Activated naive CD8-positive, alpha-beta T cell treated with anti-CD3 and anti-CD28 coated beads, Interleukin-2, amount 10 ng/mL, durations not matched to agents 7 days and 5 days (primary cell): Measurements from ENCODE around the gene BST1. TPM values are rescaled to one million over a fixed set of nuclear protein-coding genes. Genes with fewer than 3 reads are reported as not detected.
A peak's percentile ranks its signal among the peaks of the same experiment; 100 is the strongest.

Source experiments
- ATAC-seq: fragments of 150-1000 bp; cut with Tn5 transposase; one replicate; pipeline ENCODE4 v1.10.0; 2021; ENCODE audit warnings: low read depth, moderate library complexity
- POLR2A ChIA-PET: fragments of 350-600 bp; sonication (Branson Sonifier 250); formaldehyde crosslinking; loops from one replicate; lab custom pipeline; 2021; ENCODE audit warnings: antibody characterized with exemption; lab: Charles Lee
- DNase-seq: peaks from one replicate; pipeline ENCODE4 v3.0.0; 2021
- H3K27ac Mint-ChIP-seq: one replicate; pipeline ENCODE4 v1.8.0; 2022; ENCODE audit warnings: mild to moderate bottlenecking, mixed read lengths
- H3K27me3 Mint-ChIP-seq: one replicate; pipeline ENCODE4 v1.8.0; 2022; ENCODE audit warnings: mild to moderate bottlenecking, moderate library complexity, mixed read lengths
- H3K36me3 Mint-ChIP-seq: one replicate; pipeline ENCODE4 v1.8.0; 2021; ENCODE audit warnings: mild to moderate bottlenecking, mixed read lengths
- H3K4me1 Mint-ChIP-seq: one replicate; pipeline ENCODE4 v1.8.0; 2021; ENCODE audit warnings: mixed read lengths
- H3K4me3 Mint-ChIP-seq: one replicate; pipeline ENCODE4 v1.8.0; 2022; ENCODE audit warnings: mild to moderate bottlenecking, moderate library complexity, mixed read lengths
- H3K9me3 Mint-ChIP-seq: one replicate; pipeline ENCODE4 v1.8.0; 2021; ENCODE audit warnings: mixed read lengths
- total RNA-seq, 2 experiments: library from RNA; stranded (reverse); gene quantifications; one replicate each; pipeline ENCODE4 v1.2.3, GENCODE V29; 2021

The BST1 gene
- total RNA-seq, 2 experiments from 2014 or later: 0.78 to 0.91 TPM

DNA sequence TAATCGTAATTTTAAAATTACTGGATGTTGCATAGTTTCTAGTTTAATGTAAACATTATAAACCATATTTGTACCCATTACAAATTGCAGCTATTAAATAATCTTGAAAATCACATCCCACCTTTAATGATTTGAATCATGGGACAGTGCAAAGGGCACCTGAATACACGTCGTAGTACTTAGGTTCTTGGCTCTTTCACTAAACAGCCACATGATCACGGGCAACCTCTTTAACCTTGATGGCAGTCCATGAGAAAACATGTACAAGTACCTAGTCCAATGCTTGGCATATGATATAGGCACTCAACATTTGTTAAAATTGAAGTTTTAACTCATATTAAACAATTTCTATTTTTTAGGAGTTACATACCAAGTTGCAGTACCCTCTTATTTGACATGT, 35.9 kb upstream of the BST1 start:
- Mint-ChIP-seq H3K27ac (no peak overlapping the region), H3K4me1 (peaks cover 19% of the 10 kb centered on the region), H3K36me3 (peaks cover 45% of the 10 kb centered on the region), H3K27me3 (no peaks in the 10 kb centered on the region), H3K4me3 (no peak overlapping the region), H3K9me3 (no peaks in the 10 kb centered on the region)
- DNase-seq (no peak), ATAC-seq (no peak)
- POLR2A ChIA-PET: interaction anchor here (1.0 to 3.6 kb wide), 2 partner anchors 11 to 14 kb away, joined by 3 to 17 read pairs; partner anchors contain the start of genes FAM200B and FBXL5

DNA sequence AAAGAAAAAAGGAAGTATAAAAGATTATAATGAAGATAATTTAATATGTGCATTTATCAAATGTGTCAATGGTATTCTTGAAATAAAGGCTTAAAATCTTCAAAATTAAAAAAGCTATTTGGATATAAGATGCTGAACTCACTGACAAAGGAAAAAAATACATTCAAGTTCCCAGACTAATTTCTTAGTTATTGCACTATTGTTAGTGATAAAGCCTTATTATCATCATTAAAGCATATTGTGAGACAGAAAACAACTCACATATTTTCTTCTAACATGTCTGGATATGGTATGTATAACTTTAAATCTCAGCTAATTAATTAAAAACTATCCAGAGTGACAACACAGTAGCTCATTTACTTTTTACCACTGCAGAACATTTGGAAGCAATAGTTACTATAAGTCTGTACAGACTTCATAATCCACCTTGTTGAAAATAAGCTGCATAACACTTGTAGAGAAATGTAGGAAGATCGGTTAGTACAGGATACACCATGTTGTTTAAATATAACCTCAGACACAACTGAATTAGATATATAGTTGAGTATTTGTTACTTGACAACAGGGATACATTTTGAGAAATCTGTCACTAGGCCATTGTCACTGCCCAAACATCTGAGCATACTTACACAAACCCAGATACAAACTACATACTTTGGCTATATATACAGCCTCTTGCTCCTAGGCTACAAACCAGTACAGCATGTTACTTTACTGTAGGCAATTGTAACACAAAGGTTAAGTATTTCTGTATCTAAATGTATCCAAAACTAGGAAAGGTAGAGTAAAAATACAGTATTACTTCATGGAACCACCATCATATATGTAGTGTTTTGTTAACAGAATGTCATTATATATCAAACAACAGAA, 34.1 kb upstream of the BST1 start:
- DNase-seq: no peak
- H3K4me1 Mint-ChIP-seq: peaks cover 19% of the 10 kb centered on the region

DNA sequence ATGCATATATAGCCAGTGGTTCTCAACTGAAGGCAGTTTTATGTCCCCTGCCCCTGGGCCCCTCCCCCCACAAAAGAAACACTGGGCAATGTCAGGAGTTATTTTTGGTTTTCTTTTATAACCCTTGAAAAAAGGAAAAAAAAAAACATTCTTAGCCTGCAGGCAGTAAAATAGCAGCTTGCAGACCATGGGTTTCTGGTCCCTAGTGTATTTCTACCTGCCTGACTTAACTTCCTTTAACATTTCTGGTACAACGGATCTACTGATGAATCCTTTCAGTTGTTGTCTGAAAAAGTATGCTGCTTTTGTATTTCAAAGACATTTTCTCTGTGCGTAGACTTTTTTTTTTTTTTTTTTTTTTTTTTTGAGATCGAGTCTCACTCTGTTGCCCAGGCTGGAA, 32.3 kb upstream of the BST1 start:
- DNase-seq: no peak
- no peak for ATAC-seq
- Mint-ChIP-seq H3K9me3 (no peaks in the 10 kb centered on the region), H3K36me3 (peaks cover 37% of the 10 kb centered on the region), H3K4me3 (no peak overlapping the region), H3K4me1 (peaks cover 21% of the 10 kb centered on the region), H3K27ac (no peak overlapping the region), H3K27me3 (no peaks in the 10 kb centered on the region)
- POLR2A ChIA-PET: no interaction called here

More for the DNA sequence above, 34.1 kb upstream of the BST1 start:
- ATAC-seq: no peak
- H3K27ac Mint-ChIP-seq: no peak overlapping the region
- H3K27me3 Mint-ChIP-seq: no peaks in the 10 kb centered on the region
- H3K9me3 Mint-ChIP-seq: no peaks in the 10 kb centered on the region
- POLR2A ChIA-PET: no interaction called here
- peaks cover 43% of the 10 kb centered on the region for H3K36me3 Mint-ChIP-seq
- H3K4me3 Mint-ChIP-seq: no peak overlapping the region

DNA sequence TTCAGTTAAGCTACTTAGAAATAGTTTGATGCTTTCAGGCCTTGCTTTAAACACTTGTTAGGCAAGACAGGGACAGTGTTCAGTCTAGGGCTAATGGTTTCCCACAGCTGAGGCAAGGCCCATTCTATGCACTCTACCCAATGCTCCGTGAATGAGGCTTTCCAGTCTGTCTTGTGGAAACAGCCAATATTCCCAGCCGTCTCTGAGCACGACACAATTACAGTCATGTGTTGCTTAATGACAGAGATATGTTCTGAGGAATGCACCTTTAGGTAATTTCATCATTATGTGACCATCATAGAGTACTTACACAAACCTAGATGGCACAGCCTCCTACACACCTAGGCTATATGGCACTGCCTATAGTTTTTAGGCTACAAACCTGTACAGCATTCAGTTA, 30.8 kb upstream of the BST1 start:
- ATAC-seq: no peak
- Mint-ChIP-seq H3K4me3 (no peak overlapping the region), H3K27ac (no peak overlapping the region), H3K9me3 (no peaks in the 10 kb centered on the region), H3K36me3 (peaks cover 26% of the 10 kb centered on the region), H3K4me1 (peaks cover 14% of the 10 kb centered on the region), H3K27me3 (no peaks in the 10 kb centered on the region)
- no peak for DNase-seq
- POLR2A ChIA-PET: no interaction called here

DNA sequence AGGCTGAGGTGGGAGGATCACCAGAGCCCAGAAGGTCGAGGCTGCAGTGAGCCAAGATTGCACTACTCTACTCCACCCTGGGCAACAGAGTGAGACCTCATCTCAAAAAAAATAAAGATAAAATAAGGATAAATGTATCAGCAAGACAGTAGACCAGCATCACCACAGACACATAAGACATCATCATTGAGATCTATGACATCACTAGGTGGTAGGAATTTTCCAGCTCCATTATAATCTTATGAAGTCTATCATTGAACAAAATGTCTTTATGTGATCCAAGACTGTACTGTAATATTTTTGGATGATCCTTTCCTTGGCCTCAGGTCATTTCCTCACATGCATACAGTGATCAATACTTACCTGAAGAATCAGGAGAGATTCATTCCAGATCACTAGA, 29.5 kb upstream of the BST1 start:
- Mint-ChIP-seq H3K9me3 (no peaks in the 10 kb centered on the region), H3K27me3 (no peaks in the 10 kb centered on the region), H3K36me3 (peaks cover 24% of the 10 kb centered on the region), H3K4me3 (no peak overlapping the region), H3K4me1 (peaks cover 21% of the 10 kb centered on the region), H3K27ac (no peak overlapping the region)
- ATAC-seq (no peak), DNase-seq (no peak)
- POLR2A ChIA-PET: interaction anchor here (1.1 kb wide), 1 partner anchor 18 kb away, joined by 5 read pairs; the partner anchor contains the start of gene FBXL5

DNA sequence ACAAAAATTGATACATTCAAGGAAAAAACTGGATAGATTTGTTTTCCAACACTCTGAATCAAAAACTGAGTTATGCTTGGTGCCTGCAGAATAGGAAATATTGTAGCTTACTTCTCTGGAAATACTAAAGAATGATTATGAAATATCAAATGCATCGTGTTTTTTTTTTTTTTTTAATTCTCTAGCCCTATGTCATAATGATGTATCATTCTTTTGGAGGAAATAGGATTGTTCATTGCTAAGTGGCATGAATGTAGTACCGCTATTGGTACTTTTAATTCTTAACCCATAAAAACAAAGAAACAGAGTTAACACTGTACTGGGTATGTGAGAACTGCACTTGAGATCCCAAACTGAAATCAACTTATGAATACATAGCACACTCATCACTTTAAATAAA, 28.8 kb upstream of the BST1 start:
- DNase-seq: no peak
- Mint-ChIP-seq H3K27ac (no peak overlapping the region), H3K36me3 (peaks cover 22% of the 10 kb centered on the region), H3K27me3 (no peaks in the 10 kb centered on the region), H3K9me3 (no peaks in the 10 kb centered on the region), H3K4me3 (no peak overlapping the region), H3K4me1 (peaks cover 20% of the 10 kb centered on the region)
- POLR2A ChIA-PET: no interaction called here
- ATAC-seq: no peak

DNA sequence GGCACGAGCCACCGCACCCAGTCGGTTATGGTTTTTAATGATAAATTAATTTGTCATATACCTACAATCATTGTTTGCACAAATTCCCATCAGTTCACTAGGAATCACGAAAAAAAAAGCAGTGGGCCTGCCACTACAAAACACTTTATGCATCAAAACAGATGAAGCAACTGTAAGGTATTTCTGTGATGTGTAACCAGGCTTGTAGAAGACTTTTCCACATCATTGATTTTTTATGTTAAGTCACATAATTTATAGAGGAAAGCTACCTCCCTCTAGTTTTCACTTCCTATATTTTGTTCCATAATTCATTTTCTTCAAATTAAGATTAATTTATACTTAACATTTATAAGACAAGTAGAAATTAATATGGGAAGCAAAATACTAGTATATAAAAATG, 27.9 kb upstream of the BST1 start:
- Mint-ChIP-seq H3K27ac (no peak overlapping the region), H3K9me3 (no peaks in the 10 kb centered on the region), H3K36me3 (peaks cover 26% of the 10 kb centered on the region), H3K27me3 (no peaks in the 10 kb centered on the region), H3K4me1 (peaks cover 27% of the 10 kb centered on the region), H3K4me3 (no peak overlapping the region)
- POLR2A ChIA-PET: interaction anchor here (0.6 to 1.2 kb wide), 2 partner anchors 21 to 92 kb away, joined by 3 read pairs; no protein-coding TSS in a partner anchor
- DNase-seq (no peak), ATAC-seq (no peak)

DNA sequence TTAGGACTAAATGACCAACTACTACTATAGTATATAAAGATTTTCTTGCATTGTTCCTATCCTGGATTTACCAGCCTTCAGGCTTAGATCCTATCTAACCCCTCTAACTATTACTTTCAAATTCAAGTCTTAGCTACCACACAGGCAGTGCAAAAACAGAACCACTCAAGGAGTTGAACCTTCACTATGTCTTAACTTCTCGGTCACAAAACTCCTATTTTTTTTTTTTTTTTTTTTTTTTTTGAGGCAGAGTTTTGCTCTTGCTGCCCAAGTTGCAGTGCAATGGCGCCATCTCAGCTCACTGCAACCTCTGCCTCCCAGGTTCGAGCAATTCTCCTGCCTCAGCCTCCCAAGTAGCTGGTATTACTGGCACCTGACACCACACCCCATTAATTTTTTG, 27.5 kb upstream of the BST1 start:
- Mint-ChIP-seq H3K27me3 (no peaks in the 10 kb centered on the region), H3K4me3 (no peak overlapping the region), H3K36me3 (peaks cover 28% of the 10 kb centered on the region), H3K27ac (no peak overlapping the region), H3K4me1 (peaks cover 30% of the 10 kb centered on the region), H3K9me3 (no peaks in the 10 kb centered on the region)
- DNase-seq (no peak), ATAC-seq (no peak)
- POLR2A ChIA-PET: interaction anchor here (0.6 to 1.2 kb wide), 2 partner anchors 21 to 91 kb away, joined by 3 read pairs; no protein-coding TSS in a partner anchor

DNA sequence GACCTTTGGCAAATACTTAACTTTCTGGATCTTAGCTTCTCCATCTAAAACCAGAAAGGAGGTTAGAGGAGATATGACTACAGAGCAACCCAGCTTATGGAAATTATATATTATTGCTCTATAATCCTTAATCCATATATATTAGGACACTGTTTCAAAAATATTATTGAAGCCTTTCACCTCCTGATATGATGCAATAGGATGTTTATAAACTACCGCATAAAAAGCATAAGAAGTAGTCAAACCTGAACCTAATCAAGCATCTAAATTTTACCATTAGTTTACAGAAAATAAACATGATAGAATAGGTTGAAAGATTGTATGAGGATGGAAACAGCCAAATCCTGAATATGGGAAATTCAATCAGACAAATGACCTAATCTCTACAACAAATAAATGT, 26.8 kb upstream of the BST1 start:
- POLR2A ChIA-PET: no interaction called here
- peaks cover 30% of the 10 kb centered on the region for H3K4me1 Mint-ChIP-seq
- no peak overlapping the region for H3K27ac Mint-ChIP-seq
- H3K4me3 Mint-ChIP-seq: no peak overlapping the region
- H3K9me3 Mint-ChIP-seq: no peaks in the 10 kb centered on the region
- no peaks in the 10 kb centered on the region for H3K27me3 Mint-ChIP-seq
- ATAC-seq (no peak), DNase-seq (no peak)
- peaks cover 27% of the 10 kb centered on the region for H3K36me3 Mint-ChIP-seq

DNA sequence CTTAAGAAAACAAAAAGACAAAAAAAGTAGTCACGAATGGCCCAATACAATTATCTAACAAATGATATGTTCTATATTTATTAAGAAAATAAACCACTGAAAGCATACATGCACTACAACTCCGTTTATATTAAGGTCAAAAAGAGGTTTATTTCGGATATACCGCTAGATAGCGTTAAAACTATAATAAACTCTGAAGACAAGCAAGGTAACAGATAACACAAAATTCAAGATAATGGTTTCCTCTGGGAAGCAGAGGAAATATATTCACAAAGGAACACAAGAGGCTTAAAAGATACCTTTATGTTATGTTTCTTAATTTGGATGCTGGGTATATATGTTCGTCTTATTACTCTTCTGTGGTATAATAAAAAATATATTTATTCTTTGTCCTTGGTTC, 26.0 kb upstream of the BST1 start:
- H3K27me3 Mint-ChIP-seq: no peaks in the 10 kb centered on the region
- H3K4me3 Mint-ChIP-seq: no peak overlapping the region
- no peak for ATAC-seq
- POLR2A ChIA-PET: no interaction called here
- H3K4me1 Mint-ChIP-seq: peaks cover 30% of the 10 kb centered on the region
- H3K9me3 Mint-ChIP-seq: no peaks in the 10 kb centered on the region
- peaks cover 19% of the 10 kb centered on the region for H3K36me3 Mint-ChIP-seq
- H3K27ac Mint-ChIP-seq: no peak overlapping the region
- DNase-seq: no peak

DNA sequence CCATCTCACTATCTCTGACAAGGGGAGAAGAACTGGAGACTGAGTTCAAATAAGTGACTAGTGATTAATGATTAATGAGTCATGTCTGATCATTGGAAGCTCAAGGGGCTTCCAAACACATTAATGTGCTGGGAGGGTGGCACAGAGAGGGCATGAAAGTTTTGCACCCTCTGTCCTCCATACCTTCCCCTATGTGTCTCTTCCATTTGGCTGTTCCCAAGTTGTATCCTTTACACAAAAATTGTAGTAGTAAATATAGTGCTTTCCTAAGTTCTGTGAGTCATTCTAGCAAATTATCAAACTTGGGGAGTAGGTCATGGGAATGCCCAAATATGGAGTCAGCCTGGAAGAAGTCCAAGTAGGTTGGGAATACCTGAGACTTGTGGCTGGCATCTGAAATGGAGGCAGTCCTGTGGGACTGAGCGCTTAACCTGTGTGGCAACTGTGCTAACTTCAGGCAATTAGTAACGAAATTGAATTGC, 25.3 kb upstream of the BST1 start:
- Mint-ChIP-seq H3K36me3 (peaks cover 18% of the 10 kb centered on the region), H3K4me3 (no peak overlapping the region), H3K27me3 (no peaks in the 10 kb centered on the region), H3K9me3 (no peaks in the 10 kb centered on the region), H3K27ac (no peak overlapping the region), H3K4me1 (peaks cover 35% of the 10 kb centered on the region)
- DNase-seq: no peak
- no peak for ATAC-seq
- POLR2A ChIA-PET: interaction anchor here (1.6 kb wide), 1 partner anchor 23 kb away, joined by 6 read pairs; the partner anchor contains the start of gene FBXL5

DNA sequence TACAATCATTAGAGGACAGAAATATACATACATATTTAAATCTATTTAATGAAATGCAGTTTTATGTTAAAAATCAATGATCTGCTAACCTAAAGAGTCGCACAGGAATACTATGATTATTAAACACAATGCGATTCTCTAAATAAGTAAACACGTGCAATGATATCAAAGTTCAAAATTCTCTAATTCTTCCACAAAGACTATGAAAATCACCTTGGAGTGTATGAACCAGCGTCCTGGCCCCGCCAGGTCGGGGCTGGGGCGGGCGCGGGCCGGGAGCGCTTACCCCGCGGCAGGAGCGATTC, 21.8 kb upstream of the BST1 start:
- POLR2A ChIA-PET: interaction anchor here (0.8 to 3.7 kb wide), 5 partner anchors 14 to 99 kb away, joined by 3 to 39 read pairs (median 3); partner anchors contain the start of gene FBXL5
- peak overlapping the region; percentile 97 for H3K4me3 Mint-ChIP-seq
- H3K4me1 Mint-ChIP-seq: peaks cover 38% of the 10 kb centered on the region
- H3K9me3 Mint-ChIP-seq: no peaks in the 10 kb centered on the region
- DNase-seq: no peak
- ATAC-seq: no peak
- no peaks in the 10 kb centered on the region for H3K27me3 Mint-ChIP-seq
- H3K27ac Mint-ChIP-seq: peak overlapping the region; percentile 96
- peaks cover 26% of the 10 kb centered on the region for H3K36me3 Mint-ChIP-seq

DNA sequence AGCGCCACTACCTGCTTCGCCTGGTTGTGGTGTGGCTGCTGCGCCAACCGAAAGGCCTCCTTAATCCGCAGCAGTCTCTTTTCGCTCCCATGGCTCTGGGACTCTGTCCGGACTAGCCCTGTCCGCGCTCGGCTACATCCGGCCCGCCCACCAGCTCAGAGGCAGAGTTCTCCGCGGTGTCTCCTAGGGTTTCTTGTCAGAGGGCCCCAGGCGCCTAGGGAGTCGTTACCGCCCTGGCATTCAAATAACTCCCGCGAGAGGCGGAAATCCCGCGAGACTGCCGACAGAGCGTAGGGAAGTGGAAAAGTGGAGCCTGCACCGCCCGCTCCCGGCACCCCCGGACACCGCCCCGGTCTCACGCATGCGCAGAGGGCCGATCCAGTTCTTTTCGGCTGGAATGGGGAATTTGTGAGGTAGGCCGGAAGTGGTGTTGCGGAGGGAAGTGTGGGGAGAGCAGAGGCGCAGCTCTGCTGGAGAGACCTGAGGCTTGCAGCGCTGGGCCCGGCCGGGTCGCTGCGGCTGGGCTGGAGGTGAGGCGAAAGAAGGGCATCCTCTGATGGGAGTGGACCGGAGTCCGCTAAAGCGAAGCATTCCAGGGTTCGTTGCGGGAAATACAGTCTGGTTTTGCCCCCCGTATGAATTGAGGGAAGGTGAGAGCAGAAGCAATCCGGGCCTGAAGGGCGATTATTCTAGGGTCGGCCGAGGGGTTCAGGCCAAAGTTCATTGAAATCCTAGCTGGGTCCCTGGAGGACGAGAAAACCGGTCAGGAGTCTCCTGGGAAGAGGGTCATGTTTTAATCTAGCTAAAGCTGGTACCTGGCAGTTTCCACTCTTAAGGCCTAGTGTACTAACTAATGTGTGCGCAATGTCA, 21.3 kb upstream of the BST1 start, which contains the start of gene FAM200B:
TSS of gene FAM200B (plus strand) at position 456 of the 870 bp plus-strand sequence. CDS start 5,151 bp downstream, outside the sequence.
- Mint-ChIP-seq H3K4me3 (peak within 1 kb of the TSS; percentile 97), H3K4me1 (peaks cover 36% of the 10 kb centered on the region)
- POLR2A ChIA-PET: interaction anchor here (0.8 to 3.7 kb wide), 6 partner anchors 14 to 98 kb away, joined by 3 to 39 read pairs (median 4); partner anchors contain the start of genes BST1 and FBXL5

More for the DNA sequence above, 21.3 kb upstream of the BST1 start, which contains the start of gene FAM200B:
- DNase-seq (peak; percentile 99), ATAC-seq (peak; percentile 96)
- peak within 1 kb of the TSS; percentile 96 for H3K27ac Mint-ChIP-seq
- H3K9me3 Mint-ChIP-seq: no peaks in the 10 kb centered on the region
- H3K36me3 Mint-ChIP-seq: peaks cover 32% of the 10 kb centered on the region
- H3K27me3 Mint-ChIP-seq: no peaks in the 10 kb centered on the region
